K562 (cell line): ENCODE data around the gene TMEM89. TPM values are rescaled to one million over a fixed set of nuclear protein-coding genes. Genes with fewer than 3 reads are reported as not detected.

Experiments
- CHD2 ChIP-seq: IDR thresholded peaks from 2 replicates; pipeline ENCODE4 v1.6.1; 2011; ENCODE audit warnings: low read depth, low read length
- CREBBP ChIP-seq: IDR thresholded peaks from one replicate; pipeline ENCODE4 v1.6.1; 2012; ENCODE audit warnings: low read depth, mild to moderate bottlenecking, control low read depth, inconsistent platforms, low read length
- DNMT1 ChIP-seq: fragments of 450-650 bp; IDR thresholded peaks from 2 replicates; pipeline ENCODE4 v1.6.1; 2016; ENCODE audit warnings: antibody characterized with exemption, mild to moderate bottlenecking
- GABPB2 ChIP-seq: fragments of 250-450 bp; sonication (Bioruptor Pico); conservative IDR thresholded peaks from 2 replicates; pipeline ENCODE4 v1.5.1; 2021; ENCODE audit warnings: mild to moderate bottlenecking
- GTF2A2 ChIP-seq: IDR thresholded peaks from 2 replicates; pipeline ENCODE4 v1.6.1; 2016; ENCODE audit warnings: mild to moderate bottlenecking, missing genetic modification characterization, missing compliant biosample characterization
- HDAC8 ChIP-seq: fragments of 450-650 bp; IDR thresholded peaks from 2 replicates; pipeline ENCODE4 v1.6.1; 2016; ENCODE audit warnings: mild to moderate bottlenecking, missing genetic modification characterization, moderate library complexity, missing compliant biosample characterization
- HNRNPK ChIP-seq: fragments of 200-400 bp; formaldehyde crosslinking; IDR thresholded peaks from one replicate; pipeline ENCODE4 v1.6.1; 2018; ENCODE audit warnings: mild to moderate bottlenecking, low read depth, low read length; ENCODE audit not compliant: poor library complexity, severe bottlenecking
- KLF13 ChIP-seq: fragments of 450-650 bp; IDR thresholded peaks from 2 replicates; pipeline ENCODE4 v1.6.1; 2016; ENCODE audit warnings: missing genetic modification characterization, low read depth, mild to moderate bottlenecking, missing compliant biosample characterization, moderate library complexity, borderline replicate concordance
- LCOR ChIP-seq: sonication (generic); formaldehyde crosslinking; IDR thresholded peaks from 2 replicates; pipeline ENCODE4 v1.8.0; 2022; ENCODE audit warnings: mild to moderate bottlenecking, missing genetic modification reagents
- MCM3 ChIP-seq: fragments of 450-650 bp; IDR thresholded peaks from 2 replicates; pipeline ENCODE4 v1.6.1; 2016
- NFYB ChIP-seq: IDR thresholded peaks from 2 replicates; pipeline ENCODE4 v1.6.1; 2011; ENCODE audit warnings: mild to moderate bottlenecking, moderate library complexity; ENCODE audit not compliant: insufficient read length; ENCODE audit errors: extremely low read depth
- RAD51 ChIP-seq: fragments of 450-650 bp; IDR thresholded peaks from 2 replicates; pipeline ENCODE4 v1.7.1; 2016; ENCODE audit warnings: low read depth, mild to moderate bottlenecking, borderline replicate concordance
- RREB1 ChIP-seq: fragments of 250-450 bp; sonication (Bioruptor Pico); IDR thresholded peaks from 2 replicates; pipeline ENCODE4 v1.4.0; 2020
- SPI1 ChIP-seq: IDR thresholded peaks from 2 replicates; pipeline ENCODE4 v1.6.1; 2011; ENCODE audit warnings: low read depth, low read length, control low read depth, borderline replicate concordance
- TRIM28 ChIP-seq: fragments of 450-650 bp; IDR thresholded peaks from 2 replicates; pipeline ENCODE4 v1.6.1; 2017
- XRCC3 ChIP-seq: fragments of 450-650 bp; IDR thresholded peaks from 2 replicates; pipeline ENCODE4 v1.6.1; 2017; ENCODE audit warnings: mild to moderate bottlenecking, moderate library complexity
- ZC3H11A ChIP-seq: IDR thresholded peaks from 2 replicates; pipeline ENCODE4 v1.6.1; 2012; ENCODE audit warnings: low read depth, low read length, improper control_type of control experiment
- ZNF140 ChIP-seq: fragments of 250-450 bp; sonication (Bioruptor Pico); IDR thresholded peaks from 2 replicates; pipeline ENCODE4 v1.8.0; 2021; ENCODE audit warnings: moderate library complexity, mild to moderate bottlenecking, inconsistent platforms
- ZNF184 ChIP-seq: sonication (generic); formaldehyde crosslinking; IDR thresholded peaks from 2 replicates; pipeline ENCODE4 v1.5.0; 2020; ENCODE audit warnings: missing genetic modification reagents
- ZNF239 ChIP-seq: fragments of 250-450 bp; sonication (Bioruptor Pico); IDR thresholded peaks from 2 replicates; pipeline ENCODE4 v1.4.0; 2020; ENCODE audit warnings: mild to moderate bottlenecking
- ZNF444 ChIP-seq: fragments of 250-450 bp; sonication (Bioruptor Pico); IDR thresholded peaks from 2 replicates; pipeline ENCODE4 v1.4.0; 2020; ENCODE audit warnings: mild to moderate bottlenecking, moderate library complexity
- ZNF57 ChIP-seq: fragments of 450-650 bp; formaldehyde crosslinking; IDR thresholded peaks from 2 replicates; pipeline ENCODE4 v1.4.0; 2020; ENCODE audit warnings: mild to moderate bottlenecking, moderate library complexity
- ZNF699 ChIP-seq: fragments of 250-450 bp; sonication (Bioruptor Pico); IDR thresholded peaks from 2 replicates; pipeline ENCODE4 v1.8.0; 2021; ENCODE audit warnings: mild to moderate bottlenecking, moderate library complexity; ENCODE audit not compliant: insufficient replicate concordance
- polyA plus RNA-seq, 8 experiments: library from polyadenylated mRNA; depleted of rRNA in 4 of 8; stranded (reverse) in 5 of 8; unstranded in 3 of 8; fragments of >200 nt; fragmentation: Nextera tagmentation in 2 of 8; fragmentation: Illumina TruSeq in 1 of 8; extraction: Ambion mirVana in 2 of 8; extraction: Trizol in 1 of 8; gene quantifications; 2 replicates each; pipeline versions ENCODE4 v1.2.1 to v1.2.3, GENCODE V29; 2011 to 2014; ENCODE audit warnings: inconsistent platforms in 1 of 8, missing spikeins in 1 of 8
- total RNA-seq, 7 experiments: library from RNA; depleted of rRNA in 6 of 7; stranded (reverse); fragments of >200 nt in 6 of 7; fragmentation: Illumina TruSeq in 2 of 7; extraction: Trizol in 2 of 7; gene quantifications; 2 replicates each; pipeline versions ENCODE4 v1.2.1 to v1.2.3, GENCODE V29; 2011 to 2021; ENCODE audit warnings: low replicate concordance in 1 of 7
- TF ChIP-seq, protein P1 (sequence below): fragments of 450-650 bp; IDR thresholded peaks from 2 replicates; pipeline ENCODE4 v1.6.1; 2014; ENCODE audit warnings: low read depth, mild to moderate bottlenecking, moderate library complexity, borderline replicate concordance

The TMEM89 gene
- total and polyA plus RNA-seq, 9 of the 15 experiments (the other 6 are each of a cell fraction or from before 2014, with no cell fraction given): not detected

DNA sequence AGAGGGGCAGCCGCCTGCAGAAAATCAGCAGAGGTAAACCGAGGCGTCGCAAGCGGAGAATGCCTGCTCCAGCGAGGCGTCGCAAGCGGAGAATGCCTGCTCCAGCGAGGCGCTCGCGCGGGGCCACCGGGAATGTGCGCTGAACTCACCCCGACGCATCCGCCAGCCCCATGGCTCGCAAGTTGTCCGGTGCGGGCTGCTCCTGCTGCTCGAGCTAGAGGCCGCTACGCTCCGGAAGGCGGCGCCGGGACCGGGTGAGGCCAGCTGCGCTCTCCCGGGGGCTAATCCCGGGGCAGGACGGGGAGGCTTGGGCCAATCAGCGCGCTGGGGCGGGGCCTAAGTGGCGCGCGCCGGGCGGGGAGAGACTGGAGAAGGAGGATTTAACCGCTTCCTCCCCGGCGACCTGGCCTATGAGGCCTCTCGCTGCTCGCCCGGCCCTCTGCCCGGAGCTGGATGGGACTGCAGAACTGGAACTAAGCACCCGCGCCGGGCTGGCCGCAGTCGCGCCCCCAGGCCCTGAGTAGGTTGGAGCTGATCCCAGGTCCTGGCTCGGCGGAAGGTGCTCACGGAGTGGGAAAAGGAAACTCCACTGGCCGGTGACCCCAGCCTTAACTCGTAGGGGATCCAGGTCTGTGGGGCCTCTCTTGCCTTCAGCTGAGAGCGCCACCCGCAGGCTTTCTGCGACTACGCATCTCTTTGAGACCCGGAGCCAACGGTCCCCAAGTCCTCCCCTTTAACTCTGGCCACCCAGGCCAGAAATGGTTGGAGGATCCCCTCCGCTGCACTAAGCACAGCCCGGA, 13.9 kb upstream of the TMEM89 start, which contains the start of gene SLC26A6 (continued):
- no peak for TF ChIP-seq DNMT1
- peak; percentile 76; the same call in 1 of the 2 replicates for TF ChIP-seq LCOR (CRISPR knock-in tag)
- no peak for TF ChIP-seq MCM3
- TF ChIP-seq XRCC3: no peak
- no peak for TF ChIP-seq GTF2A2
- no peak for TF ChIP-seq CHD2
- TF ChIP-seq, protein P1, sequence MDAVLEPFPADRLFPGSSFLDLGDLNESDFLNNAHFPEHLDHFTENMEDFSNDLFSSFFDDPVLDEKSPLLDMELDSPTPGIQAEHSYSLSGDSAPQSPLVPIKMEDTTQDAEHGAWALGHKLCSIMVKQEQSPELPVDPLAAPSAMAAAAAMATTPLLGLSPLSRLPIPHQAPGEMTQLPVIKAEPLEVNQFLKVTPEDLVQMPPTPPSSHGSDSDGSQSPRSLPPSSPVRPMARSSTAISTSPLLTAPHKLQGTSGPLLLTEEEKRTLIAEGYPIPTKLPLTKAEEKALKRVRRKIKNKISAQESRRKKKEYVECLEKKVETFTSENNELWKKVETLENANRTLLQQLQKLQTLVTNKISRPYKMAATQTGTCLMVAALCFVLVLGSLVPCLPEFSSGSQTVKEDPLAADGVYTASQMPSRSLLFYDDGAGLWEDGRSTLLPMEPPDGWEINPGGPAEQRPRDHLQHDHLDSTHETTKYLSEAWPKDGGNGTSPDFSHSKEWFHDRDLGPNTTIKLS: 0 out of 2 replicates have a peak, but pooled peaks have one; percentile 13
- TF ChIP-seq GABPB2 (CRISPR knock-in tag): no peak
- TF ChIP-seq CREBBP: no peak
- no peak for TF ChIP-seq ZNF140
- no peak for TF ChIP-seq HDAC8
- no peak for TF ChIP-seq ZNF184 (CRISPR knock-in tag)
- TF ChIP-seq RREB1 (CRISPR knock-in tag): no peak
- TF ChIP-seq ZNF57 (CRISPR knock-in tag): no peak
- no peak for TF ChIP-seq KLF13 (tag)
- TF ChIP-seq HNRNPK: peak; percentile 44
- TF ChIP-seq SPI1: 0 out of 2 replicates have a peak, but pooled peaks have one; percentile 3
- TF ChIP-seq NFYB: peak; percentile 88
- TF ChIP-seq RAD51: no peak
- no peak for TF ChIP-seq ZC3H11A
- TF ChIP-seq TRIM28: no peak
- no peak for TF ChIP-seq ZNF239 (CRISPR knock-in tag)
- no peak for TF ChIP-seq ZNF444 (CRISPR knock-in tag)
- no peak for TF ChIP-seq ZNF699 (CRISPR knock-in tag)
